ENCODE data around the gene ARIH2. TPM values are rescaled to one million over a fixed set of nuclear protein-coding genes. Genes with fewer than 3 reads are reported as not detected.

Gene ARIH2
- total and polyA plus RNA-seq, 9 of the 15 experiments (the other 6 are each of a cell fraction or from before 2014, with no cell fraction given), result 27.0 to 120 (median 108) TPM

DNA sequence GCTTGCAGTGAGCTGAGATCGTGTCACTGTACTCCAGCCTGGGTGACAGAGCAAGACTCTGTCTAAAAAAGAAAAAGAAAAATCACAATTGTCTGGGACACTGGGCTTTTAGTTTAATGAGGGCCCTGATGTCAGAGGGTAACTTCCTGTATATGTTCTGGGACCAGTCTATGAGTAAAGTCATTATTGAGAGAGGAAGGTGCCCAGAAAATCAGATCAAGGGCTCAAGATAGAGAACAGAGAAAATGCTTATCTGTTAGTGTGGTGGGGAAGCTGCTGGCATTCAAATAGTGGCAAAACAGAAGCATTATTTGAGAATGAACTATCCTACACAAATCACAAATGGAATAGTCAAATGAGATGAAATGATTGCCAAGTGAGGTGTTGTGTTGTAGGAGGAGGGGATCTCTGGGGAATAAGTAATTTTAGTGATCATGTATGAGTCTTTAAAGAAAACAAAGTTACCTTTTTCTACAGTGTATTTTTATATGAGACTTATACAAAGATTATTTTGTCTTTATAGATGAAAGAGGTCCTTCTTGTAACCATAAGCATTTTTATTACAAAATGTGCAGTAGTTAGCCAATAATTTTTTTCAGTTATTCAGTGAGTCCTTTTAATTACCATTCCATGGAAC, 13.4 kb downstream of the ARIH2 start (continued):
- TF ChIP-seq, protein P1, sequence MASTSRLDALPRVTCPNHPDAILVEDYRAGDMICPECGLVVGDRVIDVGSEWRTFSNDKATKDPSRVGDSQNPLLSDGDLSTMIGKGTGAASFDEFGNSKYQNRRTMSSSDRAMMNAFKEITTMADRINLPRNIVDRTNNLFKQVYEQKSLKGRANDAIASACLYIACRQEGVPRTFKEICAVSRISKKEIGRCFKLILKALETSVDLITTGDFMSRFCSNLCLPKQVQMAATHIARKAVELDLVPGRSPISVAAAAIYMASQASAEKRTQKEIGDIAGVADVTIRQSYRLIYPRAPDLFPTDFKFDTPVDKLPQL (IDR thresholded peaks at IDR 0.05; ENCODE audit: extremely low read depth, insufficient read length), result no peak
- TF ChIP-seq TCF7L2 (IDR thresholded peaks at IDR 0.05; ENCODE audit: low read depth, low read length) (no peak), ZNF12 (CRISPR knock-in tag; IDR thresholded peaks at IDR 0.05) (no peak), ZNF133 (CRISPR knock-in tag; IDR thresholded peaks at IDR 0.05) (no peak), ETV6 (IDR thresholded peaks at IDR 0.05; ENCODE audit: borderline replicate concordance in 1 of 2, low read depth in 2 of 2, low read length in 1 of 2) (no peak), ETV6 (CRISPR knock-in tag; IDR thresholded peaks at IDR 0.05; ENCODE audit: borderline replicate concordance) (no peak), U2AF1 (optimal IDR thresholded peaks at IDR 0.05; ENCODE audit: low read depth, low read length) (no peak), ZNF77 (CRISPR knock-in tag; IDR thresholded peaks at IDR 0.05) (no peak)
- TF ChIP-seq, protein P2, sequence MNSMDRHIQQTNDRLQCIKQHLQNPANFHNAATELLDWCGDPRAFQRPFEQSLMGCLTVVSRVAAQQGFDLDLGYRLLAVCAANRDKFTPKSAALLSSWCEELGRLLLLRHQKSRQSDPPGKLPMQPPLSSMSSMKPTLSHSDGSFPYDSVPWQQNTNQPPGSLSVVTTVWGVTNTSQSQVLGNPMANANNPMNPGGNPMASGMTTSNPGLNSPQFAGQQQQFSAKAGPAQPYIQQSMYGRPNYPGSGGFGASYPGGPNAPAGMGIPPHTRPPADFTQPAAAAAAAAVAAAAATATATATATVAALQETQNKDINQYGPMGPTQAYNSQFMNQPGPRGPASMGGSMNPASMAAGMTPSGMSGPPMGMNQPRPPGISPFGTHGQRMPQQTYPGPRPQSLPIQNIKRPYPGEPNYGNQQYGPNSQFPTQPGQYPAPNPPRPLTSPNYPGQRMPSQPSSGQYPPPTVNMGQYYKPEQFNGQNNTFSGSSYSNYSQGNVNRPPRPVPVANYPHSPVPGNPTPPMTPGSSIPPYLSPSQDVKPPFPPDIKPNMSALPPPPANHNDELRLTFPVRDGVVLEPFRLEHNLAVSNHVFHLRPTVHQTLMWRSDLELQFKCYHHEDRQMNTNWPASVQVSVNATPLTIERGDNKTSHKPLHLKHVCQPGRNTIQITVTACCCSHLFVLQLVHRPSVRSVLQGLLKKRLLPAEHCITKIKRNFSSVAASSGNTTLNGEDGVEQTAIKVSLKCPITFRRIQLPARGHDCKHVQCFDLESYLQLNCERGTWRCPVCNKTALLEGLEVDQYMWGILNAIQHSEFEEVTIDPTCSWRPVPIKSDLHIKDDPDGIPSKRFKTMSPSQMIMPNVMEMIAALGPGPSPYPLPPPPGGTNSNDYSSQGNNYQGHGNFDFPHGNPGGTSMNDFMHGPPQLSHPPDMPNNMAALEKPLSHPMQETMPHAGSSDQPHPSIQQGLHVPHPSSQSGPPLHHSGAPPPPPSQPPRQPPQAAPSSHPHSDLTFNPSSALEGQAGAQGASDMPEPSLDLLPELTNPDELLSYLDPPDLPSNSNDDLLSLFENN (IDR thresholded peaks at IDR 0.05; ENCODE audit: low read depth in 2 of 2, low read length in 2 of 2), result no peak
